ENCODE measurements around the gene SCAMP5. TPM values are rescaled to one million over a fixed set of nuclear protein-coding genes. Genes with fewer than 3 reads are reported as not detected.

The SCAMP5 gene
- total RNA-seq, 2 experiments from 2014 or later: 0.19 to 0.33 TPM

DNA sequence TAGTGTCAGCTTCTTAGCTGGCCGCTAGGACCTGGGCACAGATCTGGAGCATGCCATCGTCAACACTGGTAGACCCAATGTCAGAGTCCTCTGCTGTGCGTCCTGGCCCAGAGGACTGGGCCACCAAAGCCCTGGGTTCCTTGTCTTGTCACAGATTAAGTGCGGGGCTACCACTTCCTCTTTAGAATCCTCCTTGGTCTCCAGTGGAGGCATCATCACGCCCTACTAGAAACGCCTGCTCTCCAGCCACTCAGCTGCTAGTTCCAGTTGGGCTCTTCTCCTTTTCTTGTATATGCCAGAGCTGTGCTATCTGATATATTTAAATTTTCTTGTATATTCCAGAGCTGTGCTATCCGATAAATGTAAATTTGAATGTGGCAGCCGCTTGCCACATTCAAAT, 39.3 kb downstream of the SCAMP5 start:
- Mint-ChIP-seq H3K4me3 (no peak overlapping the region), H3K27me3 (no peaks in the 10 kb centered on the region), H3K4me1 (ENCODE audit: low read depth) (peaks cover 21% of the 10 kb centered on the region), H3K36me3 (peaks cover 10% of the 10 kb centered on the region), H3K9me3 (no peaks in the 10 kb centered on the region), H3K27ac (no peak overlapping the region)
- DNase-seq: no peak
- ChIA-PET CTCF (interaction anchor here (1.1 to 4.5 kb wide), 4 partner anchors 9 to 170 kb away, joined by 3 to 20 read pairs (median 5); partner anchors contain the start of genes C15orf39 and PPCDC), POLR2A (no interaction called here)
- intact Hi-C loops (cut with micrococcal nuclease): no loop called here

DNA sequence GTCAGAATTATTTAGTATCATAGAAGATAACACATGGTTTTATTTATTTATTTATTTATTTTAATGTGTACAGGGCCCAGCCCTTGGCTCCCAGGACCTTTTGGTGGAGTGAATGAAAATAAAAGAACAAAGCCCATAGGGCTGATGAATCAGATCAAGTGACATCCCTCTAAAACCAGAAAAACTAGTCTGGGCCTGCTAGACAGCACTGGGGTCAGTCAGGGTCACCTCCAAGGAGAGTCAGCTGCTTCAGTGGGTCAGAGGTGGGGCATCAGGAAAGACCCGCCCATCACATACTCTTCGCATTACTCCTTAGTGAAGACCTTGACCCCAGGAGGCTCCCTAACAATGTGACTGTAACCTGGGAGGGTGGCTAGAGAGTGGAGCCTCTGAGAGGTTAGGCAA, 40.9 kb downstream of the SCAMP5 start:
- Mint-ChIP-seq H3K36me3 (peaks cover 8% of the 10 kb centered on the region), H3K4me1 (ENCODE audit: low read depth) (peaks cover 21% of the 10 kb centered on the region), H3K27me3 (no peaks in the 10 kb centered on the region), H3K27ac (no peak overlapping the region), H3K9me3 (no peaks in the 10 kb centered on the region), H3K4me3 (no peak overlapping the region)
- CTCF ChIA-PET: interaction anchor here (1.4 to 4.5 kb wide), 2 partner anchors 165 to 168 kb away, joined by 3 to 20 read pairs; partner anchors contain the start of gene C15orf39
- POLR2A ChIA-PET: interaction anchor here (0.7 to 2.1 kb wide), 3 partner anchors 13 to 194 kb away, joined by 3 to 5 read pairs (median 3); partner anchors contain the start of genes C15orf39 and PPCDC
- intact Hi-C loops (cut with micrococcal nuclease): no loop called here
- no peak for DNase-seq

DNA sequence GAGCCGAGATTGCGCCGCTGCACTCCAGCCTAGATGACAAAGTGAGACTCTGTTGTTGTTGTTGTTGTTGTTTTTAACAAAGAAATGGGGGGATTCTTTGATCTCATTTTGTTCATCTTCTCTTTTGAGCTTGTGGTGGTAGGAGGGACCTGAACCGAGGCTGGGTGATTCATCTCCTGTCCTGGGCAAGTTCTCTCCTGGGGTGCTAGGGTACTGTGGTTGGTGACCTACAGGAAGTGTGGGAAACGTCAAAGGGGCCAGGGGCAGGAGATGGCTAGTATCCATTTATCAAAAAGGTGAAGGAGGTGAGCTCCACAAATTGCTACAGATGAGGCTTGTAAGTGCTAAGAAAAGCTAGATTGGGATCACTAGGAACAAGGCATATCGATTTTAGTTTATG, 42.3 kb downstream of the SCAMP5 start:
- ChIA-PET POLR2A (interaction anchor here (2.1 kb wide), 1 partner anchor 14 kb away, joined by 5 read pairs; the partner anchor contains the start of gene PPCDC), CTCF (interaction anchor here (1.0 to 4.5 kb wide), 5 partner anchors 8 to 167 kb away, joined by 3 to 20 read pairs (median 3); partner anchors contain the start of gene C15orf39)
- peak; percentile 33 for DNase-seq
- Mint-ChIP-seq H3K9me3 (no peaks in the 10 kb centered on the region), H3K4me1 (ENCODE audit: low read depth) (peaks cover 16% of the 10 kb centered on the region), H3K27ac (no peak overlapping the region), H3K4me3 (no peak overlapping the region), H3K36me3 (peaks cover 11% of the 10 kb centered on the region), H3K27me3 (no peaks in the 10 kb centered on the region)
- intact Hi-C loops (cut with micrococcal nuclease): no loop called here

DNA sequence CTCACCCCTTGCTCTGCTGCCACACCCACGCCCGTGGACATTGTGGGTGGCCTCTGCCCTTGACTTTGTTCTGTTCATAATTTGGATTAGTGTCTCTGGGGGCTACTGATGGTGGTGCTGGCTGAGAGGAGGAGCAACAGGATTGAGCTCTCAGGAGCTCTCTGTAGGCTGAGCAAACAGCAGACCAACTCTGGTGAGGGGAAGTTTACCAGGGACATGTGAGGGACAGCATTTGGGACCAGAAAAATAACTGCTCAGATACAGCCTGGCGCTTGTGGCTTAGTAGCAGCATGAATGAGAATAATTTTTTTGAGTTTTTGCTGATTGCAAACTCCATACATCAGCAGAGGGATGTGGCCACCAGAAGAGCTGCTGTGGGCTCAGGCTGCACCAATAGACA, 42.9 kb downstream of the SCAMP5 start:
- ChIA-PET CTCF (interaction anchor here (1.3 to 4.5 kb wide), 3 partner anchors 9 to 166 kb away, joined by 3 to 20 read pairs (median 7); no protein-coding TSS in a partner anchor), POLR2A (no interaction called here)
- Mint-ChIP-seq H3K27ac (no peak overlapping the region), H3K27me3 (no peaks in the 10 kb centered on the region), H3K4me1 (ENCODE audit: low read depth) (peaks cover 21% of the 10 kb centered on the region), H3K4me3 (no peak overlapping the region), H3K36me3 (peaks cover 11% of the 10 kb centered on the region), H3K9me3 (no peaks in the 10 kb centered on the region)
- DNase-seq: no peak
- intact Hi-C loops (cut with micrococcal nuclease): no loop called here

DNA sequence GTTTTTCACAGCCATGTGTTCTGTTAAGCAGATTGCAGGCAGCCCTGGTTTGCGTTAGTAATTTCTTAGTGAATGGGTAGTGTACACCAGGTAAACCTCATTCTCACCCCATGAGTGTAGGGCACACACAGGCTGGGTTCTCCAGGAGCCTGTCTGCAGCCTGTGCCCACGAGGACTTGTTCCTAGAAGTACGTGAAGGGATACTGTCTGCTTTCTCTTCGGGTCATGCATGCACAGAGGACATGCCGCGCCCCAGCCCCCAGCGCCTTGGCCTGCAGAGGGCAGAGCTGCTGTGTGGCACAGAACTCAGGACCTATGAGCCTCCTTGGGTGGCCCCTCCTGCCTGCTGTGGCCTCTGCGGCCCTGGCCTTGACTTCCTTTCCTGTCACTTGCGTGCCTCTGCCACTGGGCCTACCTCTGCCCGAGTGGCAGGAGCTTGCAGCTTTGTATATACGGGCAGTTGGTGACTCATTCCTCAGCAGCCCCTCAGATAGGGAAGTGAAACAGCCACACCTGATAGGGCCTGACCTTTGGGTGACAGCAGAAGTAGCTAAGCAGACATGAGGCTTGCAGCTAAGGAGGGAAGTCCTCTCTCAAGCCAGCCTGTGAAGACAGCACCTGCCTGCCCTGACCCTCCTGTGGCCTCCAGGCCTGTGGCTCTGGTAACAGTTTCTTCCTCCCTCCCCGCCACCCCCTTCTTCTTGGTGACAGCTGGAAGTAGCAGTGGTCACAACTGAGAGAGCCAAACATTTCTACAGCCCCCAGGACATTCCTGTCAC, 47.6 kb downstream of the SCAMP5 start:
- Mint-ChIP-seq H3K9me3 (no peaks in the 10 kb centered on the region), H3K36me3 (peaks cover 10% of the 10 kb centered on the region), H3K27me3 (no peaks in the 10 kb centered on the region), H3K27ac (no peak overlapping the region), H3K4me1 (ENCODE audit: low read depth) (peaks cover 34% of the 10 kb centered on the region), H3K4me3 (no peak overlapping the region)
- ChIA-PET CTCF (interaction anchor here (0.6 to 3.4 kb wide), 9 partner anchors 9 to 166 kb away, joined by 3 to 34 read pairs (median 4); partner anchors contain the start of genes C15orf39 and PPCDC), POLR2A (interaction anchor here (0.6 kb wide), 1 partner anchor 159 kb away, joined by 4 read pairs; the partner anchor contains the start of gene C15orf39)
- peak; percentile 80 for DNase-seq
- intact Hi-C loops (cut with micrococcal nuclease): loop anchor here (1.0 kb wide), 1 partner anchor 161 kb away; no protein-coding TSS in a partner anchor

DNA sequence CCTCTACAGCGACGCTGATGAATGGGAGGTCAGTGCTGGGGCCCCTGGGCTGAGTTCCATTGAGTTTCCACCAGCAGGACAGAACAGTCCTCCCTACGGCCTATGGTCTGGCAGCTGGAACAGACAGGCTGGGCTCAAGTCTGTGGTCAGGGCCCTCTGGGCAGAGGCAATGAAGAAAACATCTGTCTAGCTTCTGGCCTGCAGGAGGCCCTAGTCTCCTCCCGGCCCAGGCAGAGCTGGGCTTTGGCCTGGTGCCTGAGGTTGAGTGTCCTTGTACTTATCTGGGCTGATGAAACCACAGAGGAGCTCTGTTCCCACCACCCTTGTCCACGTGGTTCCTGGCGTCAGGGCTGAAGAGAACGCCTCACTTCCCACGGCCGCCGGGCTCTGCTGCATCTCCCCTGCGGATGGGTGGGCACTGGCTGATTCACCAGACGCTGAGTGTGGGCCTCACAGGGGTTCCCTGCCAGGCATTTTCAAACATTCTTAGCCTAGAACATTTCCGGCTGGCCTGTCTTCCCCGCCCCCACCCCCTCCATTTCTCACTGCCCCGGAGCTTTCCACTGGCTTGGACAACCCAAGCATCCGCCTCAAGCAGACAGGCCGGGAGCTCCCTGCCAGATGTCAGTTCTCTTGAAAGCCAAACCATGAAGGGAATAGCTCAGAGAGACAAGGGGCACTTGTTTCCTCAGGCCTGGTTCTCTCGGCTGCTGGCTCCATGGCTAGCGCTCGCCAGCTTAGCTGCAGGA, 48.3 kb downstream of the SCAMP5 start:
- no peak for DNase-seq
- Mint-ChIP-seq H3K4me3 (no peak overlapping the region), H3K4me1 (ENCODE audit: low read depth) (peaks cover 31% of the 10 kb centered on the region), H3K9me3 (no peaks in the 10 kb centered on the region), H3K36me3 (peaks cover 13% of the 10 kb centered on the region), H3K27ac (no peak overlapping the region), H3K27me3 (no peaks in the 10 kb centered on the region)
- CTCF ChIA-PET: interaction anchor here (0.6 to 3.4 kb wide), 9 partner anchors 9 to 165 kb away, joined by 3 to 34 read pairs (median 4); partner anchors contain the start of genes C15orf39 and PPCDC
- intact Hi-C loops (cut with micrococcal nuclease): loop anchor here (1.0 kb wide), 1 partner anchor 161 kb away; no protein-coding TSS in a partner anchor
- POLR2A ChIA-PET: interaction anchor here (0.6 kb wide), 3 partner anchors 9 to 158 kb away, joined by 3 to 4 read pairs (median 3); partner anchors contain the start of gene C15orf39

DNA sequence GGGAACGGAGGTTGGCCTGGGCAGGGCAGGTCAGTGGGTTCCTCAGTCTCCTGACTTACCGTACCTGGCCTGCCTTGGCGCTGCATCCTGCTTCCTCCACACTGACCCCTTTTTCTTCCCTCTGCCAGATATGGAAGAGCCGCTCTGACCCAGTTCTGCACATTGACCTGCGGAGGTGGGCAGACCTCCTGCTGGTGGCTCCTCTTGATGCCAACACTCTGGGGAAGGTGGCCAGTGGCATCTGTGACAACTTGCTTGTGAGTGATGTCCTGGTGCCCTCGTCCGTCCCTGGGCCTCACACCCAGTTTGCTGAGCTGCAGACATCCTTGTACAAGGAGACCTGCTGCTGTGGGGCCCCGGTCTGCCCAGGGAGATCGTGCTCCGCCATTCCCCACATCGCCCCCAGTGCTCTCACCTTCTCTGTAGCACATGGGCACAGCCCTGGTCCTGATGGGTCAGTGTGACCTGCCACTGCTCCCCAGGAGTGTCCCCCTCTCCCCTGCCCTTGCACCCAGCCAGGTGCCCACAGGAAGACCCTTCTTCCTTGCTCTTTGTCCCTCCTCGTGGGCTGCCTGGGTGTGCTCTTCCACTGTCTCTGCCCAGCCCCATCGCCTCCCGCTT, 49.0 kb downstream of the SCAMP5 start:
- ChIA-PET CTCF (interaction anchor here (1.0 to 3.4 kb wide), 3 partner anchors 15 to 156 kb away, joined by 3 to 34 read pairs (median 4); partner anchors contain the start of gene C15orf39), POLR2A (interaction anchor here (0.6 to 1.5 kb wide), 2 partner anchors 22 to 32 kb away, joined by 3 read pairs; no protein-coding TSS in a partner anchor)
- Mint-ChIP-seq H3K4me1 (ENCODE audit: low read depth) (peaks cover 28% of the 10 kb centered on the region), H3K36me3 (peaks cover 17% of the 10 kb centered on the region), H3K27ac (no peak overlapping the region), H3K9me3 (no peaks in the 10 kb centered on the region), H3K4me3 (no peak overlapping the region), H3K27me3 (no peaks in the 10 kb centered on the region)
- intact Hi-C loops (cut with micrococcal nuclease): no loop called here
- DNase-seq: no peak

DNA sequence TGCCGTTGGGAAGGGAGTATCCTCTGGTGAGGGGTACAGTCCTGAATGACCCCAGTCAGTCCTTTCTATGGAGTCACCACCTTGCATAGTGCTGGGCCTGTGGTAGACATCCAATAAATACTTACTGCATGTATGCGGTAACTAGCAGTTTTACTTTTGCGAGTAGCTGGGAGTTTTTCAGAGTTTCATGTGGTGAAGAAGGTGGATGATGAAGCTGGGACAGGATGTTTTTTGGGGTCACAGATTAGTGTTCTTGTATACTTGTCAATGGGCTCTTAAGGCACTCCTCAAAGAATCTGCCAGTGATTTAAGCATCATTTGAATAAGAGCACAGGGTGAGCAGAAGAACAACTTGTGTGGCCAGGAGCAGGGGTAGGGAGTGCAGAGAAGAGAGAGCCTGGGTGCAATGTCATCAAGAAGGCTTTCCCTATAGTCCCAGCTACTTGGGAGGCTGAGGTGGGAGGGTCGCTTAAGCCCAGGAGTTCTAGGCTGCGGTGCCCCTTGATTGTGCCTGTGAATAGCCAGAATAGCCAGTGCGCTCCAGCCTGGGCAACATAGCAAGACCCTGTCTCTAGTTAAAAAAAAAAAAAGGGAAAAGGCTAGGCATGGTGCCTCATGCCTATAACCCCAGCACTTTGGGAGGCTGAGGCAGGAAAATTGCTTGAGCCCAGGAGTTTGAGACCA, 50.1 kb downstream of the SCAMP5 start:
- intact Hi-C loops (cut with micrococcal nuclease): no loop called here
- CTCF ChIA-PET: interaction anchor here (1.0 to 1.3 kb wide), 2 partner anchors 17 to 29 kb away, joined by 3 to 4 read pairs; no protein-coding TSS in a partner anchor
- Mint-ChIP-seq H3K4me1 (ENCODE audit: low read depth) (peaks cover 28% of the 10 kb centered on the region), H3K36me3 (peaks cover 17% of the 10 kb centered on the region), H3K9me3 (no peaks in the 10 kb centered on the region), H3K4me3 (no peak overlapping the region), H3K27me3 (no peaks in the 10 kb centered on the region), H3K27ac (no peak overlapping the region)
- DNase-seq: no peak
- POLR2A ChIA-PET: interaction anchor here (0.9 to 1.5 kb wide), 2 partner anchors 21 to 22 kb away, joined by 3 read pairs; no protein-coding TSS in a partner anchor

DNA sequence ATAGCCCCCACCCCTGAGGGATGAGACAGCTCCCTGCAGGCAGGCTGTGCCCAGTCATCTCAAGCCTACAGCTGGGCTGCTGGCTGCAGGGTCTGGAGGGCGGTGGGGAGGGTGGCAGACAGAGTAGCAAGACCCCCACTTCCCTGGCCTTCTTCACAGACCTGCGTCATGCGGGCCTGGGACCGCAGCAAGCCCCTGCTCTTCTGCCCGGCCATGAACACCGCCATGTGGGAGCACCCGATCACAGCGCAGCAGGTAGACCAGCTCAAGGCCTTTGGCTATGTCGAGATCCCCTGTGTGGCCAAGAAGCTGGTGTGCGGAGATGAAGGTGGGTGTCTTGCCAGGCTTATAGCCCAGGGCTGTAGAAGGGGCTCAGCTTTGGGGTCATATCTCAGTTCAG, 53.0 kb downstream of the SCAMP5 start:
- no peak for DNase-seq
- Mint-ChIP-seq H3K4me1 (ENCODE audit: low read depth) (peaks cover 20% of the 10 kb centered on the region), H3K4me3 (no peak overlapping the region), H3K27me3 (no peaks in the 10 kb centered on the region), H3K9me3 (no peaks in the 10 kb centered on the region), H3K27ac (no peak overlapping the region), H3K36me3 (peaks cover 14% of the 10 kb centered on the region)
- ChIA-PET POLR2A (interaction anchor here (1.1 kb wide), 1 partner anchor 18 kb away, joined by 3 read pairs; no protein-coding TSS in a partner anchor), CTCF (no interaction called here)
- intact Hi-C loops (cut with micrococcal nuclease): no loop called here

DNA sequence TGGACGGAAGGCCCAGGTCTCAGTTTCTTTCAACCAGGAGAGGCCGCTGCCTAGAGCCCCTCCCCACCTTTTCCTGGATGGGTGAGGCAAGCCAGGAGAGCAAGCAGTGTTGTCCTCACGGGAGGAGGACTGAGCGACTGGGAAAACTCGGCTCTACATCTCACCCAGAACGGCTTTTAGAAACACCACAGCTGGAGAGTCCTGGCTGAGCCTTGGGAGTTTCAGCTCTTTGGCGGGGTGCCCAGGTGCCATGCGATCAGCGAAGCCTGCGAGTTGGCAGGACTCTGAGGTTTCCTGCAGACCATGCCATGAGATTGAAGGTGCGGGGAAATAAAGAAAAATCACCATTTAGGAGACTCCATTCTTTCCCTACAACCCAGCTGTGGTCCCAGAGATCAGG, 54.0 kb downstream of the SCAMP5 start:
- ChIA-PET CTCF (interaction anchor here (1.5 kb wide), 1 partner anchor 154 kb away, joined by 4 read pairs; no protein-coding TSS in a partner anchor), POLR2A (interaction anchor here (0.6 kb wide), 1 partner anchor 102 kb away, joined by 3 read pairs; no protein-coding TSS in a partner anchor)
- Mint-ChIP-seq H3K4me1 (ENCODE audit: low read depth) (peaks cover 17% of the 10 kb centered on the region), H3K27me3 (no peaks in the 10 kb centered on the region), H3K9me3 (no peaks in the 10 kb centered on the region), H3K36me3 (peaks cover 14% of the 10 kb centered on the region), H3K27ac (no peak overlapping the region), H3K4me3 (no peak overlapping the region)
- intact Hi-C loops (cut with micrococcal nuclease): no loop called here
- no peak for DNase-seq

DNA sequence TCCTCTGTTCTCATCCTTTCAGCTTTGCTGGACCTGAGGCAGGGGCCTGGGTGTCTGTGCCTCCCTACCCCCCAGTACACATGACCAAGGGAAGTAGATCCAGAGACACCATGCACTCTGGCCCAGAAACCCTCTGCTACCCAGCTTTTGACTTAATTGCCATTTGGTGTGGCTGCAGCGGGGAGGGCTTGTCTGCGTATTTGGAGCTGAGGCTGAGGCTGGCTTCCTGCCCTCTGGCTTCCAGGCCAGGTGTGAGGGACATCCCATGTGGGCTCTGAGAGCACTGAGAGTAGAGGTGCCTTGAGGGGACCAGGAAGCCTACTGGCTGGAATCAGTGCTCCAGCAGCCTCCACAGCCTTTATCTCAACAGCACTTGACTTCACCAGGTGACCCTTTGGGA, 54.9 kb downstream of the SCAMP5 start:
- intact Hi-C loops (cut with micrococcal nuclease): no loop called here
- no peak overlapping the region for H3K4me3 Mint-ChIP-seq

More for the DNA sequence above, 54.9 kb downstream of the SCAMP5 start:
- ChIA-PET POLR2A (no interaction called here), CTCF (interaction anchor here (1.2 to 1.5 kb wide), 2 partner anchors 13 to 154 kb away, joined by 3 to 4 read pairs; no protein-coding TSS in a partner anchor)
- Mint-ChIP-seq H3K4me1 (ENCODE audit: low read depth) (peaks cover 15% of the 10 kb centered on the region), H3K27ac (no peak overlapping the region), H3K27me3 (no peaks in the 10 kb centered on the region), H3K9me3 (no peaks in the 10 kb centered on the region), H3K36me3 (peaks cover 11% of the 10 kb centered on the region)
- no peak for DNase-seq
